K562 (cell line): ENCODE measurements around the gene S100A2. TPM values are rescaled to one million over a fixed set of nuclear protein-coding genes. Genes with fewer than 3 reads are reported as not detected.

Source experiments
- CHD7 ChIP-seq: fragments of 200-600 bp; sonication (generic); IDR thresholded peaks from one replicate; pipeline ENCODE4 v1.6.1; 2012; ENCODE audit warnings: mild to moderate bottlenecking, low read depth, low read length, inconsistent platforms
- MBD1 ChIP-seq: fragments of 250-450 bp; sonication (Bioruptor Pico); IDR thresholded peaks from 2 replicates; pipeline ENCODE4 v1.8.0; 2022; ENCODE audit warnings: inconsistent platforms
- MECOM ChIP-seq: fragments of 250-450 bp; sonication (Bioruptor Pico); IDR thresholded peaks from 2 replicates; pipeline ENCODE4 v1.8.0; 2022; ENCODE audit warnings: inconsistent platforms
- NELFE ChIP-seq: IDR thresholded peaks from 2 replicates; pipeline ENCODE4 v1.6.1; 2011; ENCODE audit warnings: mild to moderate bottlenecking; ENCODE audit not compliant: insufficient read depth, insufficient read length
- SRSF9 ChIP-seq: fragments of 200-400 bp; formaldehyde crosslinking; IDR thresholded peaks from 2 replicates; pipeline ENCODE4 v1.6.1; 2017; ENCODE audit warnings: low read depth, low read length, borderline replicate concordance
- TFAM ChIP-seq: fragments of 250-450 bp; sonication (Bioruptor Pico); conservative IDR thresholded peaks from 2 replicates; pipeline ENCODE4 v1.5.0; 2021; ENCODE audit warnings: mild to moderate bottlenecking, moderate library complexity
- polyA plus RNA-seq, 8 experiments: library from polyadenylated mRNA; depleted of rRNA in 4 of 8; stranded (reverse) in 5 of 8; unstranded in 3 of 8; fragments of >200 nt; fragmentation: Nextera tagmentation in 2 of 8; fragmentation: Illumina TruSeq in 1 of 8; extraction: Ambion mirVana in 2 of 8; extraction: Trizol in 1 of 8; gene quantifications; 2 replicates each; pipeline versions ENCODE4 v1.2.1 to v1.2.3, GENCODE V29; 2011 to 2014; ENCODE audit warnings: inconsistent platforms in 1 of 8, missing spikeins in 1 of 8
- total RNA-seq, 7 experiments: library from RNA; depleted of rRNA in 6 of 7; stranded (reverse); fragments of >200 nt in 6 of 7; fragmentation: Illumina TruSeq in 2 of 7; extraction: Trizol in 2 of 7; gene quantifications; 2 replicates each; pipeline versions ENCODE4 v1.2.1 to v1.2.3, GENCODE V29; 2011 to 2021; ENCODE audit warnings: low replicate concordance in 1 of 7

The S100A2 gene
- total and polyA plus RNA-seq, 9 of the 15 experiments (the other 6 are each of a cell fraction or from before 2014, with no cell fraction given), result 0.28 to 0.65 (median 0.44) TPM; not detected in 4

- TF ChIP-seq CHD7, result no peak
- no peak for TF ChIP-seq TFAM (CRISPR knock-in tag)
- TF ChIP-seq MECOM (CRISPR knock-in tag), result no peak
- no peak for TF ChIP-seq MBD1
- TF ChIP-seq NELFE, result no peak
- no peak for TF ChIP-seq SRSF9
Measured at GRCh38 chr1:153534925-153535241, 30.8 kb downstream of the S100A2 start (continued).
